Upper lobe of left lung (tissue), 6 donors: ENCODE results near the gene KPNA6. TPM values are rescaled to one million over a fixed set of nuclear protein-coding genes. Genes with fewer than 3 reads are reported as not detected.
A peak's percentile ranks its signal among the peaks of the same experiment; 100 is the strongest.

Experiments
- ATAC-seq, 2 donors: fragments of 200-7000 bp; cut with Tn5 transposase; one replicate each; pipeline ENCODE4 v1.9.1; 2022; ENCODE audit warnings: mild to moderate bottlenecking in 2 of 2, moderate library complexity in 2 of 2; ENCODE audit not compliant: low FRiP score in 2 of 2
- DNase-seq, 2 donors: peaks; one replicate each; pipeline ENCODE4 v3.0.0-alpha.2; 2019 to 2020
- H3K27ac ChIP-seq, 4 donors: fragments of 200-600 bp; sonication (generic); one replicate each; pipeline ENCODE4 v1.5.1; 2016 to 2019
- H3K27me3 ChIP-seq, 4 donors: fragments of 200-600 bp; sonication (generic); one replicate each; pipeline ENCODE4 v1.5.1; 2017 to 2019
- H3K36me3 ChIP-seq, 4 donors: fragments of 200-600 bp; sonication (generic); one replicate each; pipeline ENCODE4 v1.5.1; 2016 to 2019
- H3K4me1 ChIP-seq, 4 donors: fragments of 200-600 bp; sonication (generic); one replicate each; pipeline ENCODE4 v1.5.1; 2018 to 2019
- H3K4me3 ChIP-seq, 4 donors: fragments of 200-600 bp; sonication (generic); one replicate each; pipeline ENCODE4 v1.5.1; 2017 to 2019; ENCODE audit warnings: mild to moderate bottlenecking in 2 of 4, moderate library complexity in 1 of 4
- H3K9me3 ChIP-seq, 4 donors: fragments of 200-600 bp; sonication (generic); one replicate each; pipeline ENCODE4 v1.5.1; 2018 to 2019
- CTCF ChIP-seq, 6 experiments: fragments of 450-650 bp in 4 of 6; fragments of 200-600 bp in 2 of 6; sonication (generic) in 2 of 6; IDR thresholded peaks; one replicate each; pipeline ENCODE4 v1.5.1; 2016 to 2019; ENCODE audit warnings: antibody characterized with exemption in 6 of 6
- EP300 ChIP-seq, 4 donors: sonication (generic); formaldehyde crosslinking; IDR thresholded peaks; one replicate each; pipeline ENCODE4 v1.5.1; 2017; ENCODE audit warnings: antibody characterized with exemption in 4 of 4, control low read depth in 2 of 4
- POLR2A ChIP-seq, 4 donors: fragments of 450-650 bp; IDR thresholded peaks; one replicate each; pipeline ENCODE4 v1.5.1; 2016 to 2017; ENCODE audit warnings: antibody characterized with exemption in 4 of 4, mild to moderate bottlenecking in 2 of 4
- POLR2AphosphoS5 ChIP-seq, 2 donors: sonication (generic); formaldehyde crosslinking; IDR thresholded peaks; one replicate each; pipeline ENCODE4 v1.5.1; 2017; ENCODE audit warnings: antibody characterized with exemption in 2 of 2
- WGBS, 2 donors: methylation state at CpG; one replicate each; pipeline ENCODE4 v1.1.5; 2017 to 2018; 5-methylcytosine and 5-hydroxymethylcytosine counted together
- total RNA-seq, 6 donors: library from RNA; depleted of rRNA in 4 of 6; stranded (reverse); fragments of >200 nt in 4 of 6; gene quantifications; one replicate each; pipeline versions ENCODE4 v1.1.0 to v1.2.1, GENCODE V29; 2016 to 2021
- donor health status: DM: no; HTN: no; CAD: no; lungs with moderate emphysema.
- donor health status: DM: no; HTN: yes; CAD: no; lungs with severe emphysema.

The KPNA6 gene
- total RNA-seq, 6 donors from 2014 or later, result 16.8 to 53.8 (median 42.0) TPM

GRCh38 chr1:32091176-32091575 is 16.7 kb upstream of the KPNA6 start:
- Histone ChIP-seq H3K4me1 (no peaks in the 10 kb centered on the region), H3K9me3 (no peaks in the 10 kb centered on the region), H3K4me3 (no peak overlapping the region), H3K27me3 (no peaks in the 10 kb centered on the region), H3K27ac (no peak overlapping the region), H3K36me3 (peaks cover 5 to 77% (median 47%) of the 10 kb centered on the region in 4 donors)
- WGBS, 2 donors, result 95 to 97% methylated on average over 5 to 8 of the region's 8 CpGs
- ATAC-seq (no peak), DNase-seq (no peak)
- TF ChIP-seq EP300 (IDR thresholded peaks at IDR 0.05), result no peak
- TF ChIP-seq POLR2A (IDR thresholded peaks at IDR 0.05), result no peak
- TF ChIP-seq CTCF (IDR thresholded peaks at IDR 0.05), result no peak
- TF ChIP-seq POLR2AphosphoS5 (IDR thresholded peaks at IDR 0.05), result no peak

- TF ChIP-seq CTCF (IDR thresholded peaks at IDR 0.05) (no peak), POLR2A (IDR thresholded peaks at IDR 0.05) (no peak), POLR2AphosphoS5 (IDR thresholded peaks at IDR 0.05) (no peak), EP300 (IDR thresholded peaks at IDR 0.05) (no peak)
- 93 to 100% methylated on average over 2 to 13 of the region's 15 CpGs for WGBS, 2 donors
- no peaks in the 10 kb centered on the region for H3K9me3 ChIP-seq
- H3K27ac ChIP-seq, result no peak overlapping the region
- H3K36me3 ChIP-seq, result peaks cover 5 to 77% (median 49%) of the 10 kb centered on the region in 4 donors
- DNase-seq, result peak in 1 of 2 donors; percentile 48
- no peaks in the 10 kb centered on the region for H3K4me1 ChIP-seq
- H3K4me3 ChIP-seq, result no peak overlapping the region
- H3K27me3 ChIP-seq, result no peaks in the 10 kb centered on the region
- no peak for ATAC-seq
Measured at GRCh38 chr1:32091591-32091990, 16.3 kb upstream of the KPNA6 start.

GRCh38 chr1:32094746-32095521 is 12.9 kb upstream of the KPNA6 start:
- Histone ChIP-seq H3K9me3 (no peaks in the 10 kb centered on the region), H3K36me3 (peaks cover 5 to 88% (median 57%) of the 10 kb centered on the region in 4 donors), H3K4me3 (no peak overlapping the region), H3K4me1 (no peaks in the 10 kb centered on the region), H3K27me3 (no peaks in the 10 kb centered on the region), H3K27ac (no peak overlapping the region)
- TF ChIP-seq POLR2AphosphoS5 (IDR thresholded peaks at IDR 0.05), result no peak
- no peak for TF ChIP-seq CTCF (IDR thresholded peaks at IDR 0.05)
- TF ChIP-seq EP300 (IDR thresholded peaks at IDR 0.05), result no peak
- no peak for TF ChIP-seq POLR2A (IDR thresholded peaks at IDR 0.05)
- ATAC-seq (no peak), DNase-seq (no peak)
- WGBS, 2 donors, result 93 to 99% methylated on average over 11 of the region's 11 CpGs

GRCh38 chr1:32099426-32099825 is 8.4 kb upstream of the KPNA6 start:
- Histone ChIP-seq H3K27me3 (no peaks in the 10 kb centered on the region), H3K36me3 (peaks cover 2 to 76% (median 44%) of the 10 kb centered on the region in 4 donors), H3K4me1 (no peaks in the 10 kb centered on the region), H3K9me3 (no peaks in the 10 kb centered on the region), H3K27ac (no peak overlapping the region), H3K4me3 (no peak overlapping the region)
- DNase-seq (no peak), ATAC-seq (no peak)
- TF ChIP-seq EP300 (IDR thresholded peaks at IDR 0.05) (no peak), CTCF (IDR thresholded peaks at IDR 0.05) (no peak), POLR2A (IDR thresholded peaks at IDR 0.05) (no peak), POLR2AphosphoS5 (IDR thresholded peaks at IDR 0.05) (no peak)
- 85 to 94% methylated on average over 4 of the region's 4 CpGs for WGBS, 2 donors

- H3K9me3 ChIP-seq, result no peaks in the 10 kb centered on the region
- H3K4me3 ChIP-seq, result no peak overlapping the region
- WGBS, 2 donors, result 91 to 98% methylated on average over 8 to 10 of the region's 10 CpGs
- no peaks in the 10 kb centered on the region for H3K27me3 ChIP-seq
- no peak overlapping the region for H3K27ac ChIP-seq
- no peaks in the 10 kb centered on the region for H3K4me1 ChIP-seq
- ATAC-seq (peak in 1 of 2 donors; percentile 44), DNase-seq (no peak)
- TF ChIP-seq POLR2A (IDR thresholded peaks at IDR 0.05) (no peak), POLR2AphosphoS5 (IDR thresholded peaks at IDR 0.05) (no peak), EP300 (IDR thresholded peaks at IDR 0.05) (no peak), CTCF (IDR thresholded peaks at IDR 0.05) (no peak)
- H3K36me3 ChIP-seq, result peaks cover 2 to 67% (median 34%) of the 10 kb centered on the region in 4 donors
Measured at GRCh38 chr1:32100359-32100758, 7.5 kb upstream of the KPNA6 start.
